Mesenchymal stem cell (in vitro differentiated cells and primary cell): ENCODE results near the gene C14orf132.
"Not testable (repeated sequence)": the region's sequence is repeated elsewhere in the genome, so short reads cannot be mapped to it uniquely, and the experiment has no call there.

Source experiments
- DNase-seq: peaks from one replicate; pipeline ENCODE4 v3.0.0-alpha.2; 2013
- H2AFZ ChIP-seq: one replicate; pipeline ENCODE4 v1.6.1; 2013; ENCODE audit warnings: low read depth, mild to moderate bottlenecking, control low read depth, inconsistent platforms, low read length, moderate library complexity
- H2AK5ac ChIP-seq: 2 replicates; pipeline ENCODE4 v1.6.1; 2013; ENCODE audit warnings: low read length, moderate library complexity, mild to moderate bottlenecking, inconsistent platforms; ENCODE audit not compliant: severe bottlenecking
- H2BK120ac ChIP-seq: one replicate; pipeline ENCODE4 v1.6.1; 2013; ENCODE audit warnings: low read depth, mild to moderate bottlenecking, inconsistent platforms, low read length, moderate library complexity
- H2BK12ac ChIP-seq, 2 experiments: one replicate each; pipeline ENCODE4 v1.6.1; 2013; ENCODE audit warnings: inconsistent platforms in 2 of 2, low read length in 2 of 2, mild to moderate bottlenecking in 2 of 2, moderate library complexity in 2 of 2, control low read depth in 1 of 2
- H2BK15ac ChIP-seq: one replicate; pipeline ENCODE4 v1.6.1; 2013; ENCODE audit warnings: mild to moderate bottlenecking, low read depth, inconsistent platforms; ENCODE audit not compliant: poor library complexity, severe bottlenecking
- H2BK5ac ChIP-seq: 2 replicates; pipeline ENCODE4 v1.6.1; 2013; ENCODE audit warnings: low read depth, mild to moderate bottlenecking, low read length, control low read depth, inconsistent platforms; ENCODE audit not compliant: poor library complexity, severe bottlenecking
- H3K14ac ChIP-seq, 2 experiments: one replicate each; pipeline ENCODE4 v1.6.1; 2013; ENCODE audit warnings: inconsistent platforms in 2 of 2, low read length in 2 of 2, control low read depth in 1 of 2, mild to moderate bottlenecking in 1 of 2, moderate library complexity in 1 of 2
- H3K18ac ChIP-seq, 2 experiments: one replicate each; pipeline ENCODE4 v1.6.1; 2013; ENCODE audit warnings: inconsistent platforms in 2 of 2, low read length in 2 of 2, control low read depth in 1 of 2, low read depth in 1 of 2, mild to moderate bottlenecking in 1 of 2
- H3K23ac ChIP-seq, 2 experiments: one replicate each; pipeline ENCODE4 v1.6.1; 2013; ENCODE audit warnings: inconsistent platforms in 2 of 2, low read length in 2 of 2, mild to moderate bottlenecking in 2 of 2, moderate library complexity in 2 of 2, control low read depth in 1 of 2
- H3K27ac ChIP-seq: 2 replicates; pipeline ENCODE4 v1.5.1; 2013; ENCODE audit warnings: mild to moderate bottlenecking, moderate library complexity, low read length, control low read depth, inconsistent platforms; ENCODE audit not compliant: poor library complexity, severe bottlenecking
- H3K27me3 ChIP-seq, 2 experiments: 2 replicates each; pipeline versions ENCODE4 v1.6.1 to v1.7.0; 2013; ENCODE audit warnings: low read length in 2 of 2, mild to moderate bottlenecking in 2 of 2, moderate library complexity in 2 of 2, control low read depth in 1 of 2, inconsistent platforms in 1 of 2; ENCODE audit not compliant: control insufficient read depth in 1 of 2, insufficient read depth in 1 of 2
- H3K36me3 ChIP-seq, 2 experiments: 2 replicates each; pipeline versions ENCODE4 v1.6.1 to v1.7.0; 2013; ENCODE audit warnings: low read length in 2 of 2, control low read depth in 1 of 2, inconsistent platforms in 1 of 2, low read depth in 1 of 2, mild to moderate bottlenecking in 1 of 2; ENCODE audit not compliant: insufficient read depth in 2 of 2, control insufficient read depth in 1 of 2
- H3K4ac ChIP-seq, 2 experiments: one replicate each; pipeline ENCODE4 v1.6.1; 2013; ENCODE audit warnings: inconsistent platforms in 2 of 2, low read length in 2 of 2, mild to moderate bottlenecking in 2 of 2, moderate library complexity in 2 of 2, control low read depth in 1 of 2, low read depth in 1 of 2
- H3K4me1 ChIP-seq: 2 replicates; pipeline ENCODE4 v1.6.1; 2013; ENCODE audit warnings: low read depth, low read length, control low read depth; ENCODE audit not compliant: control insufficient read depth, insufficient read depth
- H3K4me2 ChIP-seq: 2 replicates; pipeline ENCODE4 v1.6.1; 2013; ENCODE audit warnings: low read length, mild to moderate bottlenecking, inconsistent platforms; ENCODE audit not compliant: poor library complexity, severe bottlenecking
- H3K4me3 ChIP-seq, 2 experiments: 2 replicates each; pipeline versions ENCODE4 v1.5.1 to v1.7.0; 2013; ENCODE audit warnings: low read length in 2 of 2, mild to moderate bottlenecking in 2 of 2, control low read depth in 1 of 2, low read depth in 1 of 2; ENCODE audit not compliant: insufficient read depth in 1 of 2
- H3K79me1 ChIP-seq: replicated peaks from 2 replicates; pipeline ENCODE4 v1.6.1; 2013; ENCODE audit warnings: mild to moderate bottlenecking, control low read depth, low read length, inconsistent platforms; ENCODE audit not compliant: poor library complexity, severe bottlenecking
- H3K9ac ChIP-seq: 2 replicates; pipeline ENCODE4 v1.7.0; 2013; ENCODE audit warnings: mild to moderate bottlenecking, low read length, moderate library complexity
- H3K9me3 ChIP-seq: 2 replicates; pipeline ENCODE4 v1.7.0; 2013; ENCODE audit warnings: mild to moderate bottlenecking, low read length; ENCODE audit not compliant: control insufficient read depth
- H4K8ac ChIP-seq: one replicate; pipeline ENCODE4 v1.6.1; 2013; ENCODE audit warnings: inconsistent platforms, mild to moderate bottlenecking, low read length, moderate library complexity
- H4K91ac ChIP-seq: one replicate; pipeline ENCODE4 v1.6.1; 2013; ENCODE audit warnings: mild to moderate bottlenecking, low read length, inconsistent platforms
- WGBS: methylation state at CpG from one replicate; pipeline ENCODE4 v1.1.7; 2013; ENCODE audit warnings: mixed read lengths; 5-methylcytosine and 5-hydroxymethylcytosine counted together

The C14orf132 gene

GRCh38 chr14:96072746-96073145 lies 33.6 kb downstream of the C14orf132 start:
- no peak overlapping the region for H3K4me2 ChIP-seq
- H2BK5ac ChIP-seq, result no peak overlapping the region
- no peak overlapping the region for H4K91ac ChIP-seq
- no peak overlapping the region for H2AK5ac ChIP-seq
- H2BK12ac ChIP-seq, result no peak overlapping the region
- H2BK120ac ChIP-seq, result no peak overlapping the region
- H3K14ac ChIP-seq, result no peak overlapping the region
- no peak overlapping the region for H3K27ac ChIP-seq
- WGBS, result 92% methylated on average over 6 of the region's 6 CpGs
- no peaks in the 10 kb centered on the region for H3K9me3 ChIP-seq
- H3K36me3 ChIP-seq, result peaks cover 29 to 35% of the 10 kb centered on the region in 2 experiments
- no peak overlapping the region for H3K9ac ChIP-seq
- H3K23ac ChIP-seq, result no peak overlapping the region
- peaks cover 47% of the 10 kb centered on the region for H3K79me1 ChIP-seq
- no peaks in the 10 kb centered on the region for H3K27me3 ChIP-seq
- no peak overlapping the region for H4K8ac ChIP-seq
- H3K4me1 ChIP-seq, result peaks cover 4% of the 10 kb centered on the region
- H3K4me3 ChIP-seq, result no peak overlapping the region
- no peak overlapping the region for H2AFZ ChIP-seq
- DNase-seq, result no peak
- no peak overlapping the region for H3K18ac ChIP-seq
- no peak overlapping the region for H3K4ac ChIP-seq
- H2BK15ac ChIP-seq, result no peak overlapping the region

DNA sequence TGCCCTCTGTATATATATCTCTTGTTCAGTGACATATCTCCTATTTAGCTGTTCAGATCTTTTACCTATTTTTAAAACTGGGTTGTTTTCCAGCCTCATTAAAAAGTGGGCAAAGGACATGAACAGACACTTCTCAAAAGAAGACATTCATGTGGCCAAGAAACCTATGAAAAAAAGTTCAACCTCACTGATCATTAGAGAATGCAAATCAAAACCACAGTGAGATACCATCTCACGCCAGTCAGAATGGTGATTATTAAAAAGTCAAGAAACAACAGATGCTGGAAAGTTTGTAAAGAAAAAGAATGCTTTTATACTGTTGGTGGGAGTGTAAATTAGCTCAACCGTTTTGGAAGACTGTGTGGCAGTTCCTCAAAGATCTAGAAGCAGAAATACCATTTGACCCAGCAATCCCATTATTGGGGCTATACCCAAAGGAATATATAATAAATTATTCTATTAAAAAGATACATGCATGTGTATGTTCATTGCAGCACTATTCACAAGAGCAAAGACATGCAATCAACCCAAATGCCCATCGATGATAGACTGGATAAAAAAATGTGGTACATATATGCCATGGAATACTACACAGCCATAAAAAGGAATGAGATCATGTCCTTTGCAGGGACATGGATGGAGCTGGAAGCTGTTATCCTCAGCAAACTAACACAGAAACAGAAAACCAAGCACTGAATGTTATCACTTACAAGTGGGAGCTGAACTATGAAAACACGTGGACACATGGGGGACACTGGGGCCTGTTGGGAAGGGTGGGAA lies 34.3 kb downstream of the C14orf132 start:
- not testable (repeated sequence) for H3K9me3 ChIP-seq, H4K91ac ChIP-seq, H2BK15ac ChIP-seq, H3K4ac ChIP-seq, DNase-seq, H3K4me2 ChIP-seq, H3K14ac ChIP-seq, H3K27ac ChIP-seq, H2BK12ac ChIP-seq, H2BK120ac ChIP-seq, H3K23ac ChIP-seq, H4K8ac ChIP-seq, H3K4me1 ChIP-seq, H3K27me3 ChIP-seq, H3K4me3 ChIP-seq, H3K9ac ChIP-seq, H2AFZ ChIP-seq, H2AK5ac ChIP-seq, H3K18ac ChIP-seq, H2BK5ac ChIP-seq
- peaks cover 24 to 35% of the 10 kb centered on the region in 2 experiments for H3K36me3 ChIP-seq
- 84% methylated on average over 3 of the region's 4 CpGs for WGBS
- peaks cover 45% of the 10 kb centered on the region for H3K79me1 ChIP-seq

DNA sequence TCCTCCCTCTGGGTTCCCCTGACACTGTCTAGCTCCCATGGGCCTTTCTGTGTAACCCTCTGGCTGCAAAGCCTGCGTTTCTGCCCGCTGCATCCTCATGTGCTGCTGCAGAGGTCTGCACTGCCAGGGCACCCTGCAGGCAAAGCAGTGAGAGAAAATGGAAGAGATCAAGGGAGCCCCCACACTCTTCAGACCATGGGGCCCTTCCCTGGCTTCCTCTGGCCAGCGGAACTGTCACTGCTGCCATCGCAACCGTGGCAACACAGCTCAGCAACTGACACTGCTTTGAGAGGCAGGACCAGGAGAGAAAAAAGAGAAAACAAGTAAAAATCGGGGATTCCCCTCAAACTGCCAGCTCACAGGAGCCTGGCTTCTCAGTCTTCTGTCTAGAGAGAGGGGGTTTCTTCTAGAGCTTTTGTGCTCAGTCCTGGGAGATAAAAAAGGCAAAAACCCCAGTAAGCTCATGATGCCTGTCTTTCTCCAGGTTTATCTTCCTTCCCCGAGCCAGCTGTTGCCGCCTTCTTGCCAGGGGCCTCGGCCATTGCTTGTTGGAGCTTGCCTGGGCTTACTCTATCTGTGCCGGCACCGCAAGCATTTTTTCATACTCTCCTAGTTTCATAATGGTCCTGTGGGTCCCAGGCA lies 38.9 kb downstream of the C14orf132 start:
- no peak overlapping the region for H3K4ac ChIP-seq
- no peaks in the 10 kb centered on the region for H3K9me3 ChIP-seq
- H3K27me3 ChIP-seq, result no peaks in the 10 kb centered on the region
- H3K14ac ChIP-seq, result no peak overlapping the region
- no peak overlapping the region for H3K4me3 ChIP-seq
- H3K79me1 ChIP-seq, result peaks cover 40% of the 10 kb centered on the region
- no peak overlapping the region for H3K18ac ChIP-seq
- no peak overlapping the region for H3K27ac ChIP-seq
- no peak overlapping the region for H3K23ac ChIP-seq
- H3K4me1 ChIP-seq, result peaks cover 2% of the 10 kb centered on the region
- no peak overlapping the region for H2BK120ac ChIP-seq
- H2AFZ ChIP-seq, result no peak overlapping the region
- H3K9ac ChIP-seq, result no peak overlapping the region
- no peak overlapping the region for H3K4me2 ChIP-seq
- no peak overlapping the region for H2AK5ac ChIP-seq
- DNase-seq, result no peak
- no peak overlapping the region for H2BK12ac ChIP-seq
- H4K91ac ChIP-seq, result no peak overlapping the region
- no peak overlapping the region for H2BK5ac ChIP-seq
- WGBS, result 79% methylated on average over 11 of the region's 11 CpGs
- peaks cover 3 to 8% of the 10 kb centered on the region in 2 experiments for H3K36me3 ChIP-seq
- no peak overlapping the region for H4K8ac ChIP-seq
- no peak overlapping the region for H2BK15ac ChIP-seq

DNA sequence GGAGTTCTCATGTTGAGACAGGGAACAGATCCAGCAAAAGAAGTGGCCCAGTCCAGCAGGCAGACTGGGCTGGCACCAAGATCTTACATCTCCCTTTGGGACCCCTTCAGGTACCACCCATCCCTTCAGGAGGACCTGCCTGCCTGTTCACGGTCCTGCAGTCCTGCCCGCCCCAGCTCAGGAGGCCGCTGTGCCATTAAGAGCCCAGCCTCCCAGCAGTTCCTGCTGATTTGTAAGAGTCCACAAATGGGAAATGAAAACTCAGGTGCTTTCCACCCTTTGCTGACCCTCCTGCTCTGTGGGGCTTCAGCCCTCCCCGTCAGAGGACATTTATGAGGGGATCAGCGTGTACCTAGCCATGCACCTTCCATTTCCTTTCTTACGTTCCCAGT lies 39.5 kb downstream of the C14orf132 start:
- no peak for DNase-seq
- no peaks in the 10 kb centered on the region for H3K9me3 ChIP-seq

More for the DNA sequence above, 39.5 kb downstream of the C14orf132 start:
- Histone ChIP-seq H3K4me3 (no peak overlapping the region), H3K36me3 (peaks cover 3 to 8% of the 10 kb centered on the region in 2 experiments), H3K9ac (no peak overlapping the region), H3K79me1 (peaks cover 40% of the 10 kb centered on the region), H3K23ac (no peak overlapping the region), H2AFZ (no peak overlapping the region), H3K18ac (no peak overlapping the region), H3K14ac (no peak overlapping the region), H3K4ac (no peak overlapping the region), H2AK5ac (no peak overlapping the region), H4K91ac (no peak overlapping the region), H2BK12ac (no peak overlapping the region), H3K4me1 (peaks cover 4% of the 10 kb centered on the region), H3K27ac (no peak overlapping the region), H2BK15ac (no peak overlapping the region), H3K27me3 (no peaks in the 10 kb centered on the region), H3K4me2 (no peak overlapping the region), H4K8ac (no peak overlapping the region), H2BK5ac (no peak overlapping the region), H2BK120ac (no peak overlapping the region)
- WGBS, result 94% methylated on average over 6 of the region's 6 CpGs
